ENCODE results near the gene ATP2A1.

ATP2A1 gene

GRCh38 chr16:28904828-28905227 is 26.5 kb downstream of the ATP2A1 start:
- Histone ChIP-seq H3K23ac (ENCODE audit: low read length) (no peak overlapping the region), H2BK120ac (ENCODE audit: insufficient read depth, low read length, poor library complexity) (no peak overlapping the region)
- WGBS (ENCODE audit: extremely low coverage, insufficient coverage, insufficient read length), result no CpG with 5 or more reads among the region's 16 CpGs

GRCh38 chr16:28905229-28905754 is 27.0 kb downstream of the ATP2A1 start:
- Histone ChIP-seq H3K36me3 (ENCODE audit: control insufficient read depth in 1 of 2, insufficient read depth in 2 of 2, low read length in 2 of 2) (peaks cover 11 to 24% of the 10 kb centered on the region in 2 experiments), H3K9me3 (ENCODE audit: insufficient read depth, low read depth, low read length) (peaks cover 1% of the 10 kb centered on the region), H4K8ac (ENCODE audit: low read depth, low read length) (no peak overlapping the region), H2AFZ (ENCODE audit: insufficient read depth, low read length, poor library complexity) (no peak overlapping the region), H3K4me1 (ENCODE audit: control insufficient read depth in 1 of 2, insufficient read depth in 2 of 2, low read length in 2 of 2) (no peaks in the 10 kb centered on the region), H3K79me1 (ENCODE audit: low read length) (no peaks in the 10 kb centered on the region), H2BK5ac (ENCODE audit: low read depth, low read length, poor library complexity) (no peak overlapping the region), H2BK12ac (ENCODE audit: low read length) (no peak overlapping the region), H3K27me3 (ENCODE audit: insufficient read depth, low read length) (no peaks in the 10 kb centered on the region), H3K14ac (ENCODE audit: low read length) (no peak overlapping the region), H2AK5ac (ENCODE audit: low read length) (no peak overlapping the region), H3K4me3 (ENCODE audit: low read depth, low read length) (no peak overlapping the region), H3K79me2 (ENCODE audit: control insufficient read depth, insufficient read depth, low read length, poor library complexity) (no peaks in the 10 kb centered on the region), H3K23ac (ENCODE audit: low read length) (no peak overlapping the region), H3K4me2 (ENCODE audit: low read length) (no peak overlapping the region), H2BK120ac (ENCODE audit: insufficient read depth, low read length, poor library complexity) (no peak overlapping the region), H3K4ac (ENCODE audit: low read depth, low read length) (no peak overlapping the region), H4K91ac (ENCODE audit: low read depth, low read length) (no peak overlapping the region), H3K18ac (ENCODE audit: low read length) (no peak overlapping the region), H3K9ac (ENCODE audit: low read length) (no peak overlapping the region), H3K27ac (ENCODE audit: low read depth, low read length) (no peak overlapping the region), H4K12ac (ENCODE audit: low read depth, low read length) (no peak overlapping the region)
- DNase-seq, result no peak
- no CpG with 5 or more reads among the region's 9 CpGs for WGBS (ENCODE audit: extremely low coverage, insufficient coverage, insufficient read length)

More at GRCh38 chr16:28904828-28905227, 26.5 kb downstream of the ATP2A1 start:
- H3K4me3 ChIP-seq (ENCODE audit: low read depth, low read length), result no peak overlapping the region
- H4K12ac ChIP-seq (ENCODE audit: low read depth, low read length), result no peak overlapping the region
- no peak overlapping the region for H3K27ac ChIP-seq (ENCODE audit: low read depth, low read length)
- H3K79me2 ChIP-seq (ENCODE audit: control insufficient read depth, insufficient read depth, low read length, poor library complexity), result no peaks in the 10 kb centered on the region
- H3K9me3 ChIP-seq (ENCODE audit: insufficient read depth, low read depth, low read length), result peaks cover 1% of the 10 kb centered on the region
- no peak overlapping the region for H2BK5ac ChIP-seq (ENCODE audit: low read depth, low read length, poor library complexity)
- peaks cover 11 to 24% of the 10 kb centered on the region in 2 experiments for H3K36me3 ChIP-seq (ENCODE audit: control insufficient read depth in 1 of 2, insufficient read depth in 2 of 2, low read length in 2 of 2)
- no peak overlapping the region for H3K4me2 ChIP-seq (ENCODE audit: low read length)
- H3K4me1 ChIP-seq (ENCODE audit: control insufficient read depth in 1 of 2, insufficient read depth in 2 of 2, low read length in 2 of 2), result no peaks in the 10 kb centered on the region
- no peak overlapping the region for H3K4ac ChIP-seq (ENCODE audit: low read depth, low read length)
- no peak overlapping the region for H3K9ac ChIP-seq (ENCODE audit: low read length)
- H3K14ac ChIP-seq (ENCODE audit: low read length), result no peak overlapping the region
- no peak overlapping the region for H4K8ac ChIP-seq (ENCODE audit: low read depth, low read length)
- no peak overlapping the region for H2AFZ ChIP-seq (ENCODE audit: insufficient read depth, low read length, poor library complexity)
- DNase-seq, result no peak
- H4K91ac ChIP-seq (ENCODE audit: low read depth, low read length), result no peak overlapping the region
- H3K27me3 ChIP-seq (ENCODE audit: insufficient read depth, low read length), result no peaks in the 10 kb centered on the region
- no peak overlapping the region for H3K18ac ChIP-seq (ENCODE audit: low read length)
- no peak overlapping the region for H2BK12ac ChIP-seq (ENCODE audit: low read length)
- no peak overlapping the region for H2AK5ac ChIP-seq (ENCODE audit: low read length)
- no peaks in the 10 kb centered on the region for H3K79me1 ChIP-seq (ENCODE audit: low read length)

GRCh38 chr16:28905800-28906372 is 27.6 kb downstream of the ATP2A1 start:
- Histone ChIP-seq H3K9me3 (ENCODE audit: insufficient read depth, low read depth, low read length) (peaks cover 3% of the 10 kb centered on the region), H3K4me3 (ENCODE audit: low read depth, low read length) (no peak overlapping the region), H3K18ac (ENCODE audit: low read length) (no peak overlapping the region), H3K27me3 (ENCODE audit: insufficient read depth, low read length) (no peaks in the 10 kb centered on the region), H3K79me2 (ENCODE audit: control insufficient read depth, insufficient read depth, low read length, poor library complexity) (no peaks in the 10 kb centered on the region), H4K91ac (ENCODE audit: low read depth, low read length) (no peak overlapping the region), H3K27ac (ENCODE audit: low read depth, low read length) (no peak overlapping the region), H4K8ac (ENCODE audit: low read depth, low read length) (no peak overlapping the region), H3K9ac (ENCODE audit: low read length) (peak overlapping the region; percentile 43), H3K4me1 (ENCODE audit: control insufficient read depth in 1 of 2, insufficient read depth in 2 of 2, low read length in 2 of 2) (no peaks in the 10 kb centered on the region), H3K23ac (ENCODE audit: low read length) (no peak overlapping the region), H3K36me3 (ENCODE audit: control insufficient read depth in 1 of 2, insufficient read depth in 2 of 2, low read length in 2 of 2) (peaks cover 14 to 29% of the 10 kb centered on the region in 2 experiments), H2BK12ac (ENCODE audit: low read length) (no peak overlapping the region), H3K79me1 (ENCODE audit: low read length) (no peaks in the 10 kb centered on the region), H2BK120ac (ENCODE audit: insufficient read depth, low read length, poor library complexity) (no peak overlapping the region), H2BK5ac (ENCODE audit: low read depth, low read length, poor library complexity) (no peak overlapping the region), H3K14ac (ENCODE audit: low read length) (no peak overlapping the region), H4K12ac (ENCODE audit: low read depth, low read length) (no peak overlapping the region), H3K4ac (ENCODE audit: low read depth, low read length) (no peak overlapping the region), H2AK5ac (ENCODE audit: low read length) (no peak overlapping the region), H2AFZ (ENCODE audit: insufficient read depth, low read length, poor library complexity) (no peak overlapping the region), H3K4me2 (ENCODE audit: low read length) (no peak overlapping the region)
- DNase-seq, result no peak
- WGBS (ENCODE audit: extremely low coverage, insufficient coverage, insufficient read length), result no CpG with 5 or more reads among the region's 24 CpGs

GRCh38 chr16:28910086-28911031 is 32.1 kb downstream of the ATP2A1 start:
- H3K4ac ChIP-seq (ENCODE audit: low read depth, low read length), result no peak overlapping the region
- peaks cover 2% of the 10 kb centered on the region for H3K9me3 ChIP-seq (ENCODE audit: insufficient read depth, low read depth, low read length)
- H3K36me3 ChIP-seq (ENCODE audit: control insufficient read depth in 1 of 2, insufficient read depth in 2 of 2, low read length in 2 of 2), result peaks cover 31% of the 10 kb centered on the region in 2 experiments
- no peak overlapping the region for H3K4me2 ChIP-seq (ENCODE audit: low read length)
- no peak overlapping the region for H3K18ac ChIP-seq (ENCODE audit: low read length)
- WGBS (ENCODE audit: extremely low coverage, insufficient coverage, insufficient read length), result no CpG with 5 or more reads among the region's 19 CpGs
- no peaks in the 10 kb centered on the region for H3K79me1 ChIP-seq (ENCODE audit: low read length)
- no peak for DNase-seq
- no peaks in the 10 kb centered on the region for H3K79me2 ChIP-seq (ENCODE audit: control insufficient read depth, insufficient read depth, low read length, poor library complexity)
- no peak overlapping the region for H3K4me3 ChIP-seq (ENCODE audit: low read depth, low read length)
- H3K4me1 ChIP-seq (ENCODE audit: control insufficient read depth in 1 of 2, insufficient read depth in 2 of 2, low read length in 2 of 2), result no peaks in the 10 kb centered on the region
- no peak overlapping the region for H3K9ac ChIP-seq (ENCODE audit: low read length)
- no peak overlapping the region for H3K27ac ChIP-seq (ENCODE audit: low read depth, low read length)
- no peak overlapping the region for H4K91ac ChIP-seq (ENCODE audit: low read depth, low read length)
- no peak overlapping the region for H4K12ac ChIP-seq (ENCODE audit: low read depth, low read length)
- no peak overlapping the region for H2BK120ac ChIP-seq (ENCODE audit: insufficient read depth, low read length, poor library complexity)
- H2BK12ac ChIP-seq (ENCODE audit: low read length), result no peak overlapping the region
- no peak overlapping the region for H3K23ac ChIP-seq (ENCODE audit: low read length)
- H2BK5ac ChIP-seq (ENCODE audit: low read depth, low read length, poor library complexity), result no peak overlapping the region
- H4K8ac ChIP-seq (ENCODE audit: low read depth, low read length), result no peak overlapping the region
- no peak overlapping the region for H2AFZ ChIP-seq (ENCODE audit: insufficient read depth, low read length, poor library complexity)
- no peak overlapping the region for H2AK5ac ChIP-seq (ENCODE audit: low read length)
- H3K27me3 ChIP-seq (ENCODE audit: insufficient read depth, low read length), result no peaks in the 10 kb centered on the region
- H3K14ac ChIP-seq (ENCODE audit: low read length), result no peak overlapping the region

All from trophoblast cell (in vitro differentiated cells and primary cell).